Measurements from ENCODE around the gene BABAM1.

DNA sequence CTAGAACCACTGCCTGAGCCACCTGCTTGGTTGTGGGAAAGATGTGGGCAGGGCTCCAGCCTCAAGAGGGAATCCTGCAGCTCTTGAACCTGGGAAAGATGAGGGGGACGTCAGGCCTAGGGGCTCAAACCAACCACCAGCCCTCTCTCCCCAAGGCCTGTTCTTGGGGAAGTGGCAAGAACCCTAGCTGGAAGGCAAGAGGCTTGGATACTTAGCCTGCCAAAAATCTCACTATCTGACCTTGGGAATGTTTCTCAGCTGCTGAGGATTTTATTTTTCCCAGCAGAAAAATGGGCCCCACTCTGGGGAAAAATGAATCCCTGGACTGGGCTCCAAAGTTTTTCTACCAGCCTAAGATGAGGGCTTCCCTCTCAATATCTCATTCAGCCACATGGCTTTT, 7.3 kb upstream of the BABAM1 start:
- no peak for TF ChIP-seq EZH2 (IDR thresholded peaks at IDR 0.05)
- TF ChIP-seq POLR2AphosphoS5 (IDR thresholded peaks at IDR 0.05; ENCODE audit: borderline replicate concordance, low read depth, low read length): no peak
